ENCODE results near the gene EMX2. TPM values are rescaled to one million over a fixed set of nuclear protein-coding genes. Genes with fewer than 3 reads are reported as not detected.

EMX2 gene
- total RNA-seq, 1 experiment from 2014 or later: not detected

DNA sequence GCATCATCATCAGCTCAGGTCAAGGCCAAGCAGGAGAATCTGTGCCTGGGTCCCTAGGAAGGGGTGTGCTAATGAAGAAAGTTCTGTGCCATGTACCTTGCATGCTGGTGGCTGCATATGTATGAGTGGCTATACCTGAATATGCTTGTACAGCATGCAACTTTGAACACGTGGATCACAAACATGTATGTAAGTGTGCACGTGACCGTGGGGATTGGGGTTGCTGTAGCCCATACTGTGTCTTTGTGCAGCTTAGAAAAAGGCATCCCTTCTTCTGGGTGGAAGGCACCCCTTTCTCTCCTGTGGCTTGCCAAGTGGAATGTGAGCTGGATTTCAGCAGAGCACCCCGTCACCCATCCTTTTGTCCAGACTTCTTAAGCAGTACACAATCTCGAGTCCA lies 13.8 kb downstream of the EMX2 start:
- intact Hi-C loops (cut with micrococcal nuclease): no loop called here

More for the DNA sequence above, 13.8 kb downstream of the EMX2 start:
- Histone ChIP-seq H3K79me2 (ENCODE audit: insufficient read depth, low read length) (no peaks in the 10 kb centered on the region), H3K4me3 (replicated peaks in 1 of 2; ENCODE audit: low read depth in 1 of 2, low read length in 2 of 2) (no peak overlapping the region), H3K9me3 (ENCODE audit: control insufficient read depth in 1 of 2, insufficient read depth in 1 of 2, low read depth in 1 of 2, low read length in 2 of 2) (no peaks in the 10 kb centered on the region), H2AFZ (ENCODE audit: low read depth, low read length, poor library complexity, severe bottlenecking) (no peak overlapping the region), H4K20me1 (ENCODE audit: insufficient read depth) (no peaks in the 10 kb centered on the region), H3K27ac (ENCODE audit: low read depth, low read length) (no peak overlapping the region), H3K36me3 (ENCODE audit: control insufficient read depth in 1 of 2, insufficient read depth in 2 of 2, low read length in 2 of 2) (no peaks in the 10 kb centered on the region), H3K4me2 (ENCODE audit: low read length) (no peak overlapping the region), H3K9ac (ENCODE audit: low read length) (no peak overlapping the region), H3K9me2 (ENCODE audit: insufficient read depth) (no peaks in the 10 kb centered on the region), H3K4me1 (ENCODE audit: control insufficient read depth in 1 of 2, insufficient read depth in 2 of 2, low read length in 2 of 2) (no peaks in the 10 kb centered on the region), H3K27me3 (ENCODE audit: insufficient read depth, low read length) (peaks cover 12% of the 10 kb centered on the region; the same call in 1 of the 2 replicates)
- POLR2A ChIA-PET: no interaction called here
- RAD21 ChIA-PET (ENCODE audit: low non-redundant PET in 1 of 2, low total read pairs in 2 of 2, uncharacterized antibody in 2 of 2, unreplicated experiment in 2 of 2): no interaction called here
- ATAC-seq (no peak), DNase-seq (ENCODE audit: low read depth, low spot score) (no peak)
- no TSS peak for BruUV-seq (replicated peaks)
- CTCF ChIA-PET: no interaction called here
- TF ChIP-seq ELF1 (IDR thresholded peaks at IDR 0.05; ENCODE audit: borderline replicate concordance, low read depth) (no peak), TCF7L2 (IDR thresholded peaks at IDR 0.05; ENCODE audit: borderline replicate concordance, extremely low read depth, insufficient read depth, insufficient read length) (no peak), CBX3 (IDR thresholded peaks at IDR 0.05; ENCODE audit: low read depth) (no peak), CEBPB (IDR thresholded peaks at IDR 0.05; ENCODE audit: low read depth) (no peak), EGR1 (IDR thresholded peaks at IDR 0.05; ENCODE audit: low read depth) (no peak), RAD21 (IDR thresholded peaks at IDR 0.05; ENCODE audit: low read depth) (no peak), YY1 (IDR thresholded peaks at IDR 0.05; ENCODE audit: extremely low read depth, insufficient replicate concordance, low read depth, low read length) (no peak), ZFX (IDR thresholded peaks at IDR 0.05) (no peak), SIN3A (IDR thresholded peaks at IDR 0.05; ENCODE audit: low read depth) (no peak), POLR2AphosphoS5 (IDR thresholded peaks at IDR 0.05; ENCODE audit: low read depth, low read length) (no peak), POLR2A (IDR thresholded peaks at IDR 0.05; ENCODE audit: borderline replicate concordance, extremely low read depth, insufficient read depth, insufficient read length) (no peak), EZH2 (IDR thresholded peaks at IDR 0.05) (no peak)
- TF ChIP-seq, protein P1, sequence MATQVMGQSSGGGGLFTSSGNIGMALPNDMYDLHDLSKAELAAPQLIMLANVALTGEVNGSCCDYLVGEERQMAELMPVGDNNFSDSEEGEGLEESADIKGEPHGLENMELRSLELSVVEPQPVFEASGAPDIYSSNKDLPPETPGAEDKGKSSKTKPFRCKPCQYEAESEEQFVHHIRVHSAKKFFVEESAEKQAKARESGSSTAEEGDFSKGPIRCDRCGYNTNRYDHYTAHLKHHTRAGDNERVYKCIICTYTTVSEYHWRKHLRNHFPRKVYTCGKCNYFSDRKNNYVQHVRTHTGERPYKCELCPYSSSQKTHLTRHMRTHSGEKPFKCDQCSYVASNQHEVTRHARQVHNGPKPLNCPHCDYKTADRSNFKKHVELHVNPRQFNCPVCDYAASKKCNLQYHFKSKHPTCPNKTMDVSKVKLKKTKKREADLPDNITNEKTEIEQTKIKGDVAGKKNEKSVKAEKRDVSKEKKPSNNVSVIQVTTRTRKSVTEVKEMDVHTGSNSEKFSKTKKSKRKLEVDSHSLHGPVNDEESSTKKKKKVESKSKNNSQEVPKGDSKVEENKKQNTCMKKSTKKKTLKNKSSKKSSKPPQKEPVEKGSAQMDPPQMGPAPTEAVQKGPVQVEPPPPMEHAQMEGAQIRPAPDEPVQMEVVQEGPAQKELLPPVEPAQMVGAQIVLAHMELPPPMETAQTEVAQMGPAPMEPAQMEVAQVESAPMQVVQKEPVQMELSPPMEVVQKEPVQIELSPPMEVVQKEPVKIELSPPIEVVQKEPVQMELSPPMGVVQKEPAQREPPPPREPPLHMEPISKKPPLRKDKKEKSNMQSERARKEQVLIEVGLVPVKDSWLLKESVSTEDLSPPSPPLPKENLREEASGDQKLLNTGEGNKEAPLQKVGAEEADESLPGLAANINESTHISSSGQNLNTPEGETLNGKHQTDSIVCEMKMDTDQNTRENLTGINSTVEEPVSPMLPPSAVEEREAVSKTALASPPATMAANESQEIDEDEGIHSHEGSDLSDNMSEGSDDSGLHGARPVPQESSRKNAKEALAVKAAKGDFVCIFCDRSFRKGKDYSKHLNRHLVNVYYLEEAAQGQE (IDR thresholded peaks at IDR 0.05; ENCODE audit: low read depth): no peak
- TF ChIP-seq, protein P2, sequence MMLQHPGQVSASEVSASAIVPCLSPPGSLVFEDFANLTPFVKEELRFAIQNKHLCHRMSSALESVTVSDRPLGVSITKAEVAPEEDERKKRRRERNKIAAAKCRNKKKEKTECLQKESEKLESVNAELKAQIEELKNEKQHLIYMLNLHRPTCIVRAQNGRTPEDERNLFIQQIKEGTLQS (IDR thresholded peaks at IDR 0.05): no peak
- TF ChIP-seq, protein P3, sequence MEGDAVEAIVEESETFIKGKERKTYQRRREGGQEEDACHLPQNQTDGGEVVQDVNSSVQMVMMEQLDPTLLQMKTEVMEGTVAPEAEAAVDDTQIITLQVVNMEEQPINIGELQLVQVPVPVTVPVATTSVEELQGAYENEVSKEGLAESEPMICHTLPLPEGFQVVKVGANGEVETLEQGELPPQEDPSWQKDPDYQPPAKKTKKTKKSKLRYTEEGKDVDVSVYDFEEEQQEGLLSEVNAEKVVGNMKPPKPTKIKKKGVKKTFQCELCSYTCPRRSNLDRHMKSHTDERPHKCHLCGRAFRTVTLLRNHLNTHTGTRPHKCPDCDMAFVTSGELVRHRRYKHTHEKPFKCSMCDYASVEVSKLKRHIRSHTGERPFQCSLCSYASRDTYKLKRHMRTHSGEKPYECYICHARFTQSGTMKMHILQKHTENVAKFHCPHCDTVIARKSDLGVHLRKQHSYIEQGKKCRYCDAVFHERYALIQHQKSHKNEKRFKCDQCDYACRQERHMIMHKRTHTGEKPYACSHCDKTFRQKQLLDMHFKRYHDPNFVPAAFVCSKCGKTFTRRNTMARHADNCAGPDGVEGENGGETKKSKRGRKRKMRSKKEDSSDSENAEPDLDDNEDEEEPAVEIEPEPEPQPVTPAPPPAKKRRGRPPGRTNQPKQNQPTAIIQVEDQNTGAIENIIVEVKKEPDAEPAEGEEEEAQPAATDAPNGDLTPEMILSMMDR (IDR thresholded peaks at IDR 0.05 in 2 of 3, conservative IDR thresholded peaks at IDR 0.05 in 1 of 3; ENCODE audit: borderline replicate concordance in 1 of 3, insufficient read depth in 1 of 3, low read depth in 2 of 3, low read length in 2 of 3): no peak
- TF ChIP-seq, protein P4, sequence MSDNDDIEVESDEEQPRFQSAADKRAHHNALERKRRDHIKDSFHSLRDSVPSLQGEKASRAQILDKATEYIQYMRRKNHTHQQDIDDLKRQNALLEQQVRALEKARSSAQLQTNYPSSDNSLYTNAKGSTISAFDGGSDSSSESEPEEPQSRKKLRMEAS (IDR thresholded peaks at IDR 0.05): no peak
